GM21447 (cell line): ENCODE results near the gene CBFB.
"Not testable (repeated sequence)": the region's sequence is repeated elsewhere in the genome, so short reads cannot be mapped to it uniquely, and the experiment has no call there.

Experiments used
- ATAC-seq: cut with Tn5 transposase; IDR thresholded peaks from one replicate; pipeline ENCODE4 v1.9.1; 2021; ENCODE audit not compliant: unreplicated experiment

The CBFB gene

DNA sequence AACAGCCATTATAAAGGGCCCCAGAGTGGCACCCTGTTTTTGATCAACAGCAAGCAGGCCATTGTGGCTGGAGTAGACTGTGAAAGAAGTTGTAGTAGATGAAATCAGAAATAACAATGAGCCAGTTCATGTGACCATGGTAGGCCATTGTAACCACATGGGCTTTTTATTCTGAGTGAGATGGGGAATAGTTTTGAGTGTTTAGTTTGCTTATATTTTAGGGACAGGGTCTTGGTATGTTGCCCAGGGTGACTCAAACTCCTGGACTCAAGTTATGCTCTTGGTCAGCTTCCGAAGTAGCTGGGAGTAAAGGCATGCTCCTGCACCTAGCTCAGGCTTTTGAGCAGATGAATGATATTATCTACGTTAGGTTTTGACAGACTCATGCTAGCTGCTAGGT lies 12.0 kb downstream of the CBFB start:
- no peak for ATAC-seq

GRCh38 chr16:67041520-67041919 lies 12.6 kb downstream of the CBFB start:
- not testable (repeated sequence) for ATAC-seq

DNA sequence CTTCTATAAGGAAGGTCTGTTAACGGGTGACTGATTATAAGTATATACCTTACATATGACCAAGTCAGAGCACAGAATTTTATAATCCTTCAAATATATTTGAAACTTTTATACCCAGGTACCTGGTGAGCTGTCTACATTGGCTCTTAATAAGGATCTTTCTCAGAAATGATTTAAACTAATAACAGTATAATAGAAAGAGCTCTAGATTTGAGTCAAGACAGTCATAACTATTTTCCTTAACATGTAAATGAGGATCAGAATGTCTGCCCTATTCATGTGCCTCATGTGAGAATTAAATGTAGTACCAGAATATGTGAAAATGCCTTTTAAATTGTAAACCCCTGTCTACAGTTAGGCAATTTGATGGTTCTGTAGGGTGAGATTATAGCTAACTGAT lies 14.5 kb downstream of the CBFB start:
- no peak for ATAC-seq

DNA sequence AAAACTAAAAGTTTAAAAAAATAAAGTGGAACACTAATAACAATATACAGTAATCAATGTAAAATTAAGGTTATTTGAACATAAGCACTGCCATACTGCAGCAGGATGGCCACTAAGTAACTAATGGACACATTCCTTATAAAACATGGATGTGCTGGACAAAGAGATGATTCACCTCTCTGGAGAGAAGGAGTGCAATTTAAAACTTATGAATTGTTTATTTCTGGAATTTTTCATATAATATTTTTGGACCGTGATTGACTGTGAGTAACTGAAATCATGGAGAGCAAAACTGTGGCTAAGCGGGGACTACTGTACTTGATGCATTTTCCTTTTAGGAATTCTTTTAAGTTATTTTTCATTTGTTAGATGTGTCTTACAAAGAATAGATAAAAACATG lies 21.8 kb downstream of the CBFB start:
- no peak for ATAC-seq

- no peak for ATAC-seq
These were observed 23.4 kb downstream of the CBFB start for GRCh38 chr16:67052399-67052798.

DNA sequence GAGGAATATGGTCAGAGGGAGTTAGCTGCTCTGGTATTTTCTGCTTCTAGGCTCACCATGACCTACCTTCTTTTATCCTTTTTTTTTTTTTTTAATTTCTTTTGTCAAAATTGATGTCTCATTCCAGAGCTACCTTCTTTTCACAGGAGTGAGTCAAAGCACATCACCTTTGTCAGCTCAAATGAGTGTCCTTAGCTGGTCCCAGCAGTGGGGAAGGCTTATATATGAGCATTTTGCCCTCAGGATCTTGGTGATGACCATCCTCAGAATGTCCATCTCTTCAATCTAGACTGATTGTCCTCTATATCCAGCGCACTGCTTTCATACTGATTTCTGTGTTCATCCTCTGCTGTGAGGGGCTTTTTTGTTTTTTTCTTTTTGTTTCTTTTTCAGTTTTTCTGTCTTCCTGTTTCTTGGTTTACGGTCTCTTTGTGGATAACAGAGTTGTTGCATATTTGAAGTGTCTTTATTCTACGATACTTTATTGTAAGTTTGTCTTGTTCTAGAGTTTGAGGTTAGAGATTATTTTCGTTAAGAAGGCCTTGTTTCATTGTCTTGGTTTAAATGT lies 24.9 kb downstream of the CBFB start:
- no peak for ATAC-seq

DNA sequence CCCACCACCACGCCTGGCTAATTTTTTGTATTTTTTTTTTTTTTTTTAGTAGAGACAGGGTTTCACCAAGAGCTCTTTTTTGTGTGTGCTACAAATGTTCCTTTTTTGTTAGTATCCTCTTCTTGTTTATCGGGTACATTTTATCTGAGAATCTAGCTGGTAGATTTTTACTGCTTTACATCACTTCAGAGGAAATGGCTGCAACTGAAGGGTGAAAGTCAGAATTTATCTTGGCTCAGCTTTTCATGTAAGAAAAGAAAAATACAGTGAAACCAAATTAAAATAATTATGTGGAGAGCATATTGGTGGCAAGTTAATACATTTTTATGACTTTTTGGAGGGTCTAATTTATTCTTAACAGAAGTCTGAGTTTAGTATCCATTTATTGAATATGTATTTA lies 26.0 kb downstream of the CBFB start:
- no peak for ATAC-seq

DNA sequence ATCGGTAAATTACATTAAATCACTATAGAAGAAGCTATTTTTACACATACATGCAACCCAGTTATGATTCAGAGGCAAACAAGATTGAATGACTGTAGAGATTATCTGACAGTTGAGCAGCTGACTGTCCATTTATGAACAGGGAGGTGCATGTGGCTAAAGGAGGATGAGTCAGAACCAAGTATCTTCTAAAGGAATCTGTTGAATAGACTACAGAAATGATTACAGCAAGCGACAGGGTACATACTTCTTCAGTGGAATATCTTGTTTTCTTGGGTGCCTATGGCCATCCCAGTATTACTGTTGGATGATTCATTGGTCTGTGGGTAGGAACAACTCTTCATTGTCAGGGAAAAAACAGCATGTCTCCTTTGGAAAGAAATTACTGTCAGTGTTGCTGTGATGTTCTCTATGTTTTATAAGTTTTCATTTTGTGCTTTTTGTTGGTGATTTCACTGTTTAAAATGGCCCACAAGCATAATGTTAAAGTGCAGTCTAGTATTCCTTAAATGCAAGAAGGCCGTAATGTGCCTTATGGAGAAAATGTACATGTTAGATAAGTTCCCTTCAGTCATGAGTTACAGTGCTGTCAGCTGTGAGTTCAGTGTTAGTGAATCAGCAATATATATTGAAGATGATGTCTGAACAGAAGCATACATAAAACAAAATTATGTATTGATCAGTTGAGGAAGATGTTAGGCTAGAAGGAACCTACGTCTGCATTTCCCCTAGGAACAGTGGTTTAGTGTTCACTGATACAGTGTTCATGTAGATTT lies 27.0 kb downstream of the CBFB start:
- no peak for ATAC-seq

- ATAC-seq: no peak
These were observed 34.1 kb downstream of the CBFB start for GRCh38 chr16:67063008-67063407.

GRCh38 chr16:67068212-67068753 lies 39.3 kb downstream of the CBFB start:
- no peak for ATAC-seq

- no peak for ATAC-seq
These were observed 42.6 kb downstream of the CBFB start for GRCh38 chr16:67071476-67072048.

DNA sequence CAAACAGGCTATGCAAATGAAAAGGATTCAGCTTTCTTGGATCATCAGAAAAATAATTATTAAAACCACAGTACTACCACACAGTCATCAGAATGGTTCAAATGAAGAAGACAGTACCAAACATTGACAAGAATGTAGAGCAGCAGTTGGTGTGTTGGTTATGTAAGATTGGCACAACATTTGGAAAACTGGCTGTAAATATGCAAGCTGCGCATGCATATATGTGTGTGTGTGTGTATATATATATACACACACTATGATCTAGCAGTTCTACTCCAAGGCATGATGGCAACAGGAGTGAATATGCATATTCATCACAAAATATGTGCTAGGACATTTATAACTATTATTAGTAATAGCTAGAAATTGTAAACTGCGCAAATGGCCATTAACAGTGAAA lies 46.4 kb downstream of the CBFB start:
- no peak for ATAC-seq

DNA sequence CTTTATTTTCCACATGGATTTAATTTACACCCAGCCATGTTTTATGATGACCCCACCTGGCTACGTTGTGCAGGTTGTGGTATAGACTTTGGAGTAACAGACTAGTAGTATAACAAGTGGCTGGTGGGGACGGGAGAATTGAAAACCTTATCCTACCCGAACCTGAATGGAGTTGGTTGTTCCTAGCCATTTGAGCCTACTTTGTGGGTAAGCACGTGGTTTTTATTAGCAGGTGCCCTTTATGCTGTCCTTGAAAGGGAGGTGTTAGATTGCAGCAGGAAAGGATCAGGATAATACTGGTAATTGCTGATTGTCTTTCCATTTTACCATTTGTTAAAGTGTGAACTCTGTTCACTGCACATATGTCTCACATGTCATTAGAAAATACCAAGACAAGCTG lies 48.9 kb downstream of the CBFB start:
- no peak for ATAC-seq

GRCh38 chr16:67082100-67082499 lies 53.2 kb downstream of the CBFB start:
- ATAC-seq: no peak

GRCh38 chr16:67082891-67083290 lies 53.9 kb downstream of the CBFB start:
- no peak for ATAC-seq

- no peak for ATAC-seq
These were observed 55.5 kb downstream of the CBFB start for GRCh38 chr16:67084345-67085028.

DNA sequence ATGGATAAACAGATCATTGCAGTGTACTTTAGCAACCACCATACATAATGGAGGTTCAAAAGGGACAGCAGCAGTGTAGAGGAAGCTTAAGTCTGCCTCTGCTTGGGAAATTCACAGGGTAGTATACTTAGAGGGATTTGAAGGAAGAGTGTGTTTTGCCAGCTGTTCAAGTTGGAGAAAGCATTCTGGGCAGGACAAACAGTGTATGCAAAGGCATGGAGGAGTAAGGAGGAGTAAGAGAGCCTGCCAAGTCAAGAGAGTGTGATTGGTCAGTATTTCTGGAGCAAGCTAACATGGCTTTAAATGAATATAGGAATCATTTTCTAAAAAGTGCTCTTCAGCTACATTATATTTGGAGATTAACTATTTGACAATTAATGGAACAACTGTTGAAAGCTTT lies 57.9 kb downstream of the CBFB start:
- no peak for ATAC-seq

- ATAC-seq: no peak
These were observed 58.3 kb downstream of the CBFB start for GRCh38 chr16:67087291-67087690.

DNA sequence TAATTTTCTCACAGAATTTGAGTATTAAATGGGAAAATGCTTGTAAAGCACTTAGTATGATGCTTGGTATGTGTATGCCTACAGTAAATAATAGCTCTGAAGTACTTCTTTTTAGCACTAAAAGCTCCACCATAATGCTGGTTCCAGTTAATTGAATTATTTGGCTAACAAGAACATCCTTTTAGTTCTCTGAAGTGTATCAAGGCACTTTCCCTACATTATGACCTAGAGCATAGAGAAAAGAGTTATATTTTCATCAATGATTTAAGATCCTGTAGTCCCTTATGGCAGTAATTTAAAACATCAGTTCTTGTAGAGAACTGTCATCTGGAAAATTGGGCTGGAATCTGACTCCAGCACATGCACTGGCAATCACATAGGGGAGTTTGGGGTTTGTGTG lies 58.9 kb downstream of the CBFB start:
- ATAC-seq: no peak

- no peak for ATAC-seq
These were observed 59.6 kb downstream of the CBFB start for GRCh38 chr16:67088551-67088950.

- ATAC-seq: no peak
These were observed 60.2 kb downstream of the CBFB start for GRCh38 chr16:67089101-67089500.
